ENCODE data around the gene B4GALT3. TPM values are rescaled to one million over a fixed set of nuclear protein-coding genes. Genes with fewer than 3 reads are reported as not detected.

The B4GALT3 gene
- total RNA-seq (10 to 100 TPM; 18.2 to 34.1 (median 22.4) TPM), polyA plus RNA-seq (10 to 100 TPM; 13.4 to 40.8 TPM)
- long read RNA-seq, donor 1, transcript B4GALT3-201 (8 exons, 1,911 nt): major isoform, 25 of 44 reads
- long read RNA-seq, donor 1, transcript B4GALT3-213 (8 exons, 2,414 nt): minor isoform, 7 of 44 reads
- long read RNA-seq, donor 1, partial matches to known transcripts: 5 of 44 reads
- long read RNA-seq, donor 1, other reads (novel, unspliced or antisense): 7 of 44 reads
- long read RNA-seq, donor 2, transcript B4GALT3-213 (8 exons, 2,414 nt): minor isoform, 54 of 167 reads
- long read RNA-seq, donor 2, transcript B4GALT3-201 (8 exons, 1,911 nt): major isoform, 56 of 167 reads
- long read RNA-seq, donor 2, partial matches to known transcripts: 31 of 167 reads
- long read RNA-seq, donor 2, other reads (novel, unspliced or antisense): 26 of 167 reads
- long read RNA-seq, donor 3, transcript B4GALT3-201 (8 exons, 1,911 nt): major isoform, 33 of 66 reads
- long read RNA-seq, donor 3, transcript B4GALT3-213 (8 exons, 2,414 nt): minor isoform, 16 of 66 reads
- long read RNA-seq, donor 3, partial matches to known transcripts: 9 of 66 reads
- long read RNA-seq, donor 3, other reads (novel, unspliced or antisense): 7 of 66 reads

- peak within 1 kb of the TSS; percentile 60 to 95 (median 89) for H3K27ac ChIP-seq
- peaks cover 0 to 37% (median 34%) of the 10 kb centered on the region in 9 donors for H3K36me3 ChIP-seq
- peaks cover 6 to 55% (median 28%) of the 10 kb centered on the region in 12 donors for H3K4me1 ChIP-seq
- ATAC-seq (peak; percentile 91 to 97 (median 96)), DNase-seq (peak; percentile 90 to 96 (median 92))
- WGBS, 4 donors: 3 to 5% (median 4%) methylated on average over 47 to 50 of the region's 50 CpGs
- no peaks in the 10 kb centered on the region for H3K27me3 ChIP-seq
- H3K4me3 ChIP-seq: peak within 1 kb of the TSS; percentile 61 to 100 (median 78)
- TF ChIP-seq CTCF (IDR thresholded peaks at IDR 0.05) (peak in 4 of 12 donors; percentile 8 to 40 (median 19)), POLR2A (IDR thresholded peaks at IDR 0.05) (peak; percentile 48 to 91)
- H3K9me3 ChIP-seq: no peaks in the 10 kb centered on the region
- intact Hi-C loops (cut with DNase I): no loop called here
Observed at GRCh38 chr1:161177112-161177935, at the start of gene B4GALT3. Gene B4GALT3 (minus strand): TSS chr1:161177507. CDS start chr1:161176060, 1,447 bp downstream.

GRCh38 chr1:161226759-161227158 is 49.5 kb upstream of the B4GALT3 start:
- Histone ChIP-seq H3K4me3 (peak overlapping the region; percentile 44 to 82 (median 75)), H3K36me3 (peaks cover 0 to 36% (median 28%) of the 10 kb centered on the region in 9 donors), H3K9me3 (no peaks in the 10 kb centered on the region), H3K27ac (peak overlapping the region in 11 of 12 donors; percentile 74 to 94 (median 87)), H3K27me3 (no peaks in the 10 kb centered on the region), H3K4me1 (peaks cover 0 to 32% (median 18%) of the 10 kb centered on the region in 12 donors)
- no peak for DNase-seq
- 32 to 41% (median 36%) methylated on average over 3 of the region's 3 CpGs for WGBS, 4 donors
- TF ChIP-seq CTCF (IDR thresholded peaks at IDR 0.05) (no peak), POLR2A (IDR thresholded peaks at IDR 0.05) (no peak)
- no peak for ATAC-seq
- intact Hi-C loops (cut with DNase I): loop anchor here (1.0 to 10.0 kb wide), 15 partner anchors 24 to 161 kb away; partner anchors contain the start of genes SDHC (in 5 of the 10), CFAP126 (in 2 of the 10) and NDUFS2 (in 1 of the 10)

- H3K27me3 ChIP-seq: no peaks in the 10 kb centered on the region
- H3K27ac ChIP-seq: peak overlapping the region; percentile 74 to 94 (median 86)
- peaks cover 0 to 32% (median 18%) of the 10 kb centered on the region in 12 donors for H3K4me1 ChIP-seq
- DNase-seq (peak in 1 of 5 donors; percentile 32), ATAC-seq (peak in 2 of 4 donors; percentile 2 to 3)
- H3K4me3 ChIP-seq: peak overlapping the region; percentile 44 to 82 (median 75)
- intact Hi-C loops (cut with DNase I): loop anchor here (1.0 to 10.0 kb wide), 13 partner anchors 24 to 161 kb away; partner anchors contain the start of genes SDHC (in 5 of the 10), CFAP126 (in 2 of the 10) and NDUFS2 (in 1 of the 10)
- WGBS, 4 donors: 2 to 5% (median 3%) methylated on average over 15 of the region's 15 CpGs
- H3K9me3 ChIP-seq: no peaks in the 10 kb centered on the region
- H3K36me3 ChIP-seq: peaks cover 0 to 36% (median 28%) of the 10 kb centered on the region in 9 donors
- no peak for TF ChIP-seq POLR2A (IDR thresholded peaks at IDR 0.05)
- no peak for TF ChIP-seq CTCF (IDR thresholded peaks at IDR 0.05)
Observed at GRCh38 chr1:161226320-161226711, 49.0 kb upstream of the B4GALT3 start.

Data from heart left ventricle (tissue), 16 donors.